HepG2 (cell line): ENCODE data around the gene ALG14. TPM values are rescaled to one million over a fixed set of nuclear protein-coding genes. Genes with fewer than 3 reads are reported as not detected.

ENCODE experiments used
- DBP ChIP-seq: sonication (generic); formaldehyde crosslinking; IDR thresholded peaks from 2 replicates; pipeline ENCODE4 v1.4.0; 2020; ENCODE audit warnings: missing genetic modification reagents; ENCODE audit errors: not compliant biosample characterization
- ETV5 ChIP-seq: IDR thresholded peaks from 2 replicates; pipeline ENCODE4 v1.6.1; 2018; ENCODE audit warnings: missing biosample characterization, missing genetic modification reagents, inconsistent platforms, borderline replicate concordance
- JUND ChIP-seq: sonication (generic); formaldehyde crosslinking; IDR thresholded peaks from 2 replicates; pipeline ENCODE4 v1.8.0; 2022; ENCODE audit warnings: mild to moderate bottlenecking, missing genetic modification reagents
- MLLT10 ChIP-seq: sonication (generic); formaldehyde crosslinking; IDR thresholded peaks from 2 replicates; pipeline ENCODE4 v1.4.0; 2020; ENCODE audit warnings: missing genetic modification reagents
- POLR2G ChIP-seq: fragments of 200-400 bp; formaldehyde crosslinking; IDR thresholded peaks from 2 replicates; pipeline ENCODE4 v1.6.1; 2018; ENCODE audit warnings: mild to moderate bottlenecking, low read depth, low read length, moderate library complexity
- USF2 ChIP-seq, 2 experiments: sonication (generic) in 1 of 2; formaldehyde crosslinking in 1 of 2; IDR thresholded peaks; 2 replicates each; pipeline versions ENCODE4 v1.5.1 to v1.6.1; 2011 to 2020; ENCODE audit warnings: borderline replicate concordance in 1 of 2, low read depth in 1 of 2, low read length in 1 of 2, mild to moderate bottlenecking in 1 of 2, missing genetic modification reagents in 1 of 2, moderate library complexity in 1 of 2
- ZBTB49 ChIP-seq: sonication (generic); formaldehyde crosslinking; IDR thresholded peaks from 2 replicates; pipeline ENCODE4 v1.4.0; 2020; ENCODE audit warnings: missing genetic modification reagents, borderline replicate concordance
- ZBTB7B ChIP-seq: sonication (generic); formaldehyde crosslinking; IDR thresholded peaks from 2 replicates; pipeline ENCODE4 v1.4.0; 2020; ENCODE audit warnings: missing genetic modification reagents
- ZNF256 ChIP-seq: sonication (generic); formaldehyde crosslinking; conservative IDR thresholded peaks from 2 replicates; pipeline ENCODE4 v1.4.0; 2020; ENCODE audit warnings: missing genetic modification reagents
- ZNF512B ChIP-seq: sonication (generic); formaldehyde crosslinking; IDR thresholded peaks from 2 replicates; pipeline ENCODE4 v1.5.1; 2020; ENCODE audit warnings: missing genetic modification reagents, mild to moderate bottlenecking, borderline replicate concordance
- ZNF816 ChIP-seq: sonication (generic); formaldehyde crosslinking; IDR thresholded peaks from 2 replicates; pipeline ENCODE4 v1.8.0; 2022; ENCODE audit warnings: missing genetic modification reagents, mild to moderate bottlenecking, borderline replicate concordance
- polyA plus RNA-seq, 8 experiments: library from polyadenylated mRNA; depleted of rRNA in 3 of 8; stranded (reverse) in 7 of 8; unstranded in 1 of 8; fragments of >200 nt; fragmentation: Illumina TruSeq in 4 of 8; extraction: Trizol in 4 of 8; gene quantifications; 2 replicates each; pipeline versions ENCODE4 v1.2.1 to v1.2.3, GENCODE V29; 2011 to 2016; ENCODE audit warnings: low read depth in 4 of 8, missing spikeins in 1 of 8, mixed read lengths in 1 of 8; ENCODE audit not compliant: insufficient read depth in 1 of 8
- total RNA-seq, 5 experiments: library from RNA; depleted of rRNA; stranded (reverse); fragments of >200 nt; fragmentation: Illumina TruSeq; extraction: Trizol; gene quantifications; 2 replicates each; pipeline ENCODE4 v1.2.3, GENCODE V29; 2016; ENCODE audit warnings: low read depth in 1 of 5
- TF ChIP-seq, protein P1 (sequence below): IDR thresholded peaks from 2 replicates; pipeline ENCODE4 v1.6.1; 2016
- TF ChIP-seq, protein P2 (sequence below): sonication (generic); formaldehyde crosslinking; IDR thresholded peaks from 2 replicates; pipeline ENCODE4 v1.4.0; 2020; ENCODE audit warnings: missing genetic modification reagents, borderline replicate concordance

The ALG14 gene
- total and polyA plus RNA-seq, 2 of the 13 experiments (the other 11 are each of a cell fraction or from before 2014, with no cell fraction given) = 4.5 to 12.7 TPM

DNA sequence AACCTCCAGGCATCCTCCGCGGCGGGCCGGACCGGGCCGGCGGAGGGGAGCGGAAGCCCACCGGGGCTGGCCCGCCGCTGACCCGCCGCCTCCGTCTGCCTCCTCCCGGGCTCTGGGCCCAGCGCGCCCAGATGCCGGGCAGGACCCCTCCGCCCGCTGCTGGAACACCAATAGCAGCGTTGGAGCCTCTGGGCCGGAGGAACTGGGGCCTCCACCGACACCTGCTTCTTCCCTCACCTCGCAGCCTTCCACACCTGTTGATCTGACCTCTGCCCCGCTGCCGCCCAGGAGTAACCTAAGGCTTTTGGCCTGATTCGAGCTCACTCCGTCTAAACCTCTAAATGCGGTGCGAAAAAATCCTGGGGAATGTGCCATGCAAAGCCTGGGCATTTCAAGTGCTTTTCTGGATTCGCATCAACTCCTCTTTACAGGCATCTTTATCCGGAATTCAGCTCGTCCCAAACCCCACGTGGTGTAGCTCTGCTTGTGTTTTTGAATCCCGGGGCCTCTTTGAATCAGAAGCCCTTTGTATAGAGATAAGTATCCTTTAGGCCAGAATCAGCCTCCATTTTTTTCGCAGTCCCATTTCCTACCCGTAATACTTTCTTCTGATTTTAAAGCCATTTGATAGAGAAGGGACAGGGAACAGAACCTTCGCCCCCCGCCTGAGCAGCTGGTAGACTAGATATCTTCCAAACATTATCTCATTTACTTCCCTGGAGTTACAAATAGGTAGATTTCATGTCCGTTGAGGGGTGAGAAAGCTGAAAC is 145.2 kb downstream of the ALG14 start (continued):
- no peak for TF ChIP-seq DBP (CRISPR knock-in tag)
- TF ChIP-seq POLR2G = peak; percentile 62; the same call in 1 of the 2 replicates
- TF ChIP-seq JUND = no peak
- TF ChIP-seq ZNF512B = no peak
- peak; percentile 8; the same call in 1 of the 2 replicates for TF ChIP-seq ZBTB7B
- TF ChIP-seq MLLT10 (CRISPR knock-in tag) = no peak
- no peak for TF ChIP-seq ZBTB49 (CRISPR knock-in tag)
- TF ChIP-seq ZNF256 (CRISPR knock-in tag) = 0 out of 2 replicates have a peak, but pooled peaks have one; percentile 22
- peak; percentile 7; the same call in 1 of the 2 replicates for TF ChIP-seq ETV5 (CRISPR knock-in tag)
- TF ChIP-seq, protein P1, sequence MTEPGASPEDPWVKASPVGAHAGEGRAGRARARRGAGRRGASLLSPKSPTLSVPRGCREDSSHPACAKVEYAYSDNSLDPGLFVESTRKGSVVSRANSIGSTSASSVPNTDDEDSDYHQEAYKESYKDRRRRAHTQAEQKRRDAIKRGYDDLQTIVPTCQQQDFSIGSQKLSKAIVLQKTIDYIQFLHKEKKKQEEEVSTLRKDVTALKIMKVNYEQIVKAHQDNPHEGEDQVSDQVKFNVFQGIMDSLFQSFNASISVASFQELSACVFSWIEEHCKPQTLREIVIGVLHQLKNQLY (CRISPR knock-in tag) = no peak
- TF ChIP-seq, protein P2, sequence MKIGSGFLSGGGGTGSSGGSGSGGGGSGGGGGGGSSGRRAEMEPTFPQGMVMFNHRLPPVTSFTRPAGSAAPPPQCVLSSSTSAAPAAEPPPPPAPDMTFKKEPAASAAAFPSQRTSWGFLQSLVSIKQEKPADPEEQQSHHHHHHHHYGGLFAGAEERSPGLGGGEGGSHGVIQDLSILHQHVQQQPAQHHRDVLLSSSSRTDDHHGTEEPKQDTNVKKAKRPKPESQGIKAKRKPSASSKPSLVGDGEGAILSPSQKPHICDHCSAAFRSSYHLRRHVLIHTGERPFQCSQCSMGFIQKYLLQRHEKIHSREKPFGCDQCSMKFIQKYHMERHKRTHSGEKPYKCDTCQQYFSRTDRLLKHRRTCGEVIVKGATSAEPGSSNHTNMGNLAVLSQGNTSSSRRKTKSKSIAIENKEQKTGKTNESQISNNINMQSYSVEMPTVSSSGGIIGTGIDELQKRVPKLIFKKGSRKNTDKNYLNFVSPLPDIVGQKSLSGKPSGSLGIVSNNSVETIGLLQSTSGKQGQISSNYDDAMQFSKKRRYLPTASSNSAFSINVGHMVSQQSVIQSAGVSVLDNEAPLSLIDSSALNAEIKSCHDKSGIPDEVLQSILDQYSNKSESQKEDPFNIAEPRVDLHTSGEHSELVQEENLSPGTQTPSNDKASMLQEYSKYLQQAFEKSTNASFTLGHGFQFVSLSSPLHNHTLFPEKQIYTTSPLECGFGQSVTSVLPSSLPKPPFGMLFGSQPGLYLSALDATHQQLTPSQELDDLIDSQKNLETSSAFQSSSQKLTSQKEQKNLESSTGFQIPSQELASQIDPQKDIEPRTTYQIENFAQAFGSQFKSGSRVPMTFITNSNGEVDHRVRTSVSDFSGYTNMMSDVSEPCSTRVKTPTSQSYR (CRISPR knock-in tag) = no peak
- no peak for TF ChIP-seq USF2 (IDR thresholded peaks at IDR 0.05; ENCODE audit: low read depth, low read length)
- 0 out of 2 replicates have a peak, but pooled peaks have one; percentile 38 for TF ChIP-seq USF2 (CRISPR knock-in tag; IDR thresholded peaks at IDR 0.05; ENCODE audit: borderline replicate concordance)
- peak; percentile 11; the same call in 1 of the 2 replicates for TF ChIP-seq ZNF816 (CRISPR knock-in tag)
- TF ChIP-seq, all 625 proteins: peak for 64
